Measurements from ENCODE around the gene MOGAT1.
"Not testable (repeated sequence)": the region's sequence is repeated elsewhere in the genome, so short reads cannot be mapped to it uniquely, and the experiment has no call there.

Gene MOGAT1

DNA sequence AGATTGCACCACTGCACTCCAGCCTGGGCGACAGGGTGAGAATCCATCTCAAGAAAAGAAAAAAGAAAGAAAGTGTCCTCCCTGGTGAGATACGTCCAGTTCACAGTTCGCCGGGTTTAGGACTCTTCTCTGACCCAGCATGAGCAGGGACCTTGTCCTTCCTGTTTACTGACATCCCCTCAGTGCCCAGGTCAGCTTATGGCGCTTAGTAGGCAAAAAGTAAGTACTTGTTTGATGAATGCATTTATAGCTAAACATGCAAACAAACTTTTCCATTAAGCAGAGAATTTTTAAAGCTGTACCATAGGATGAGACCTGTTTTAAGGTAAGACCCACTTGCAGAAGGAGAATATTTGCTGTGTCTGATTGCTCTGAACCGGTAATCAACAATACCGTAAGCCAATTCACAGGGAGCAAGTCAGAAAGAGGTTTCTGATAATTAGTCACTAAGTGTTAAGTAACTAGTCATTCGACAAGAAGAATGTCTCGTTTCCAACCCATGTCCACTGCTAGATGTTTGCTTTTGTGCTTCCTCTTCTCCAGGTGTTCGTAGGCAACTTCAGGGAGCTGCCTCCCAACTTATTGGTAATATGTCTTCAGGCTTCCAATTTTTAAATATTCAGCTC is 40.0 kb downstream of the MOGAT1 start:
- ATAC-seq, result no peak

DNA sequence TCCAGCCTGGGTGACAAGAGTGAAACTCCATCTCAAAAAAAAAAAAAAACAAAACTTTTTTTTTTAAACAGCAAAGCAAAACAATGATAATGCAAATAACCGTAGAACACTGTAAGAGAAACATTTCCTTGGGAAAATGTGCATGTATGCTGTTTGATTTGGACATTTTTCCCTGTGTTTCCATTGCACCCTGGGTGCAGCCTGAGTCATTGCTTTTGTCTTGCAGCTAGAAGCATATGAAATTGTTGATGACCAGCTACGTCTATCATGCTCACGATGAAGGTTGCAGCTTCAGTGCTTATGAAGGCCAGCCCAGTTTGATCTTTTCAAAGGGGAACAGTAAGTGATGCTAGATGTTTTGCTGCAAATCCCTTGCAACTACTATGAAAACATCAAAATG is 41.5 kb downstream of the MOGAT1 start:
- ATAC-seq, result no peak

DNA sequence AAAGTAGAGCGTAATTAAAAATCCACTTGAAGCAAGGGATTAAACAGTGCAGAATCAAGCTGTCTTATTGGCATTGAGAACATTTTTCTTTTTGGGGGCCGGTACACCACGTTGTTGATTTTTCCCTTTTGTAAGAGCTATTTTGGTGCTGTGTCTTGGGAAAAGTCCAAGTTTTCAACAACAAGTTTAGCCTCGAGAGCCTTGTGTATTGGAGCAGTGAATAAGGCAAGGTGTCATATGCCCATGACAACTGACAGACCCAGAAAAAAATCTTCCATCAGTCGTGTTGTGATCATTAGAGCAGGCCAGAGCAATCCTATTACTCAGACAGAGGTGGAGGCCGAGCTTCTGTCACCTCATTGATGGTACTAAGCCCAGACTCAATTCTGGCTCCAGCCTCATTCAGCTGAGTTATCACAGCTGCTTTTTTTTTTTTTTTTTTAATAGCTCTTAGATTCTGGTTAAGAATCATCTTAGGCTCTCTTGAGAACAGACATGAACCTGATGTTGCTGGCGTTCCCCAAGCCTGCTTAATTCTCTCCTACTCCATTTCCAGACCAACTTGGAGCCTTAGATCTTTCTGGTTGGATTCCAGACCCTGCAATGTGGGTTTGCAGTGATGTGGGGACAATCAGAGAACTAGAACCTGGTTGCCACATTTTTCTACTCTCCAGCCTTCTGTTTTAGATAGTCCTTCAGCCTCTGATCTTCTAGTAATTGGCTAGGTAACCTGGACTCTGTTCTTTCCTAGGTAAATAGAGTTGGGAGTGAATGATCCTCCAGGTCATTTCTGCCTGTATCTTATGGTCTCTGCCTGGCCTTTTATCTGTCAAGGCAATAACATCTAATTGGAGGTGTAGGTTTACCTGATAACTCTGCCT is 43.1 kb downstream of the MOGAT1 start:
- ATAC-seq, result no peak

DNA sequence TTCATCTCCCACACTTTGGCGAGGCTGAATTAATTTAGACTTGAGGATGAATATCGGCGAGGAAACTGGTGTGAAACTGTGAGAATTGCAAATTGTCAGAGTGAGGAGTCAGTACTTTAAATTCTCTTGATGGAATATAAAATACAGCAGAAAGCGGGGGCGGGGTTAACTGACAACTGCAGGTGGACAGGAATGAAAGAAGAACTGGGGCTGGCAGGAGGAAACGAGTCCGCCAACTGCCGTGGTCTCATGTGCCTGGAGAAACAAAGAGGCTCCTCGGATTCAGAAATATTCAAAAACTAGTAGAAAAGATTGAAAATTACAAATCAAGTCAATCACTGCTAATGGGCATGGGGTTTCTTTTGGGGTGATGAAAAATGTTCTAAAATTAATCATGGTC is 44.3 kb downstream of the MOGAT1 start:
- ATAC-seq, result no peak

DNA sequence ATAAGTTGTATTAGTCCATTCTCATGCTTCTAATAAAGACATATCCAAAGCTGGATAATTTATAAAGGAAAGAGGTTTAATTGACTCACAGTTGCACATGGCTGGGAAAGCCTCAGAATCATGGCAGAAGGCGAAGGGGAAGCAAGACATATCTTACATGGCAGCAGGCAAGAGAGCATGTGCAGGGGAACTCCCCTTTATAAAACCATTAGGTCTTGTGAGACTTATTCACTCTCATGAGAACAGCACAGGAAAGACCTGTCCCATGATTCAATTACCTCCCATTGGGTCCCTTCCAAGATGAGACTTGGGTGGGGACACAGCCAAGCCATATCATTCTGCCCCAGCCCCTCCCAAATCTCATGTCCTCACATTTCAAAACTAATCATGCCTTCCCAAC is 48.3 kb downstream of the MOGAT1 start:
- not testable (repeated sequence) for ATAC-seq

DNA sequence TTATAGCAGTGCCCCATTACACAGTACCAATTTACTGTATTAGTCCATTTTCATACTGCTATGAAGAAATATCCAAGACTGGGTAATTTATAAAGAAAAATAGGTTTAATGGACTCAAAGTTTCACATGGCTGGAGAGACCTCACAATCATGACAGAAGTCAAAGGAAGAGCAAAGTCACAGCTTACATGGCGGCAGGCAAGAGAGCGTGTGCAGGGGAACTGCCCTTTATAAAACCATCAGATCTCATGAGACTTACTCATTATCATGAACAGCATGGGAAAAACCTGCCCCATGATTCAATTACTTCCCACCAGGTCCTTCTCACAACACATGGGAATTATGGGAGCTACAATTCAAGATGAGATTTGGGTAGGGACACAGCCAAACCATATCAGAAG is 50.1 kb downstream of the MOGAT1 start:
- not testable (repeated sequence) for ATAC-seq

DNA sequence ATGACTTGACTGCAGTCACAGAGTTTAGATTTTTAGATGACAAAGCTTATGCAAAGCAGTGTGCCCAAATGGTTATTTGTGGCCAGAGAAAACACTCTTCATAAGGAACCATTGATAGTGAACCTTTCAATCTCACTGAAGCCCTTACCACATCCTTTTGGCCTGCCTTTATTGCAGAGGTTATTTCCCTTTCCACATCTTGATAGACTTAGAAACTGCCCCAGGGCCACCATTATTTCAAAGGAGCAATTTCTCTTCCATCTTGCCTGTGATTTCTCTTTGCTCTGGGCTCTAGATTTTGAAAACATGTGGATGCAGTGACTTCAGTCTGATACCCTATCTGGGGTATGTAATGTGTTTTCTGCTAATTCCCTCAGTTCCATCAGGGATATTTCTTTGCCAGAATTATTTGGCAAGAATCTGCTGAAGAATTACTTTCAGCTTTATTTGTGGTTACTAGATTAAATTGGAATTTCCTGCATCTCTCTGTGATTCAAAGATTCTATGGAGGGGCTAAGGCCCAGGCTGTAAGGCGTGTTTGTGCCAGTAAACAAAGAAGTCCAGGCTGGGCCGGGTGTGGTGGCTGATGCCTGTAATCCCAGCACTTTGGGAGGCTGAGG is 51.0 kb downstream of the MOGAT1 start:
- ATAC-seq, result no peak

DNA sequence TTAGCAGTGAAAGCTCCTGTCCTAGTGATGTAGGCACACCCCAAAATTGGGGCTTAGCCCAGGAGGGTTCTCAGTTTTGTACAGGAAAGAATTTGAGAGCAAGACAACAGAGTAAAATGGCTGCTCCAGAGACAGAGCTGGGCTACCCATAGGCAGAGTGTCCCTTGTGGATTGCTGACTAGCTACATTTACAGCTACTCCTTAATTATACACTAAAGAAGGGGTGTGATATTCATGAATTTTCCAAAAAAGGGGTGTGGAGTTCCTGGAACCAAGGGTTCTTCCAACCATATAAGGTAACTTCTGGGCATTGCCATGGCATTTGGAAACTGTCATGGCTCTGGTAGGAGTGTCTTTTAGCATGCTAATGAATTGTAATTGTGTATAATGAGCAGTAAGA is 52.8 kb downstream of the MOGAT1 start:
- ATAC-seq, result no peak

DNA sequence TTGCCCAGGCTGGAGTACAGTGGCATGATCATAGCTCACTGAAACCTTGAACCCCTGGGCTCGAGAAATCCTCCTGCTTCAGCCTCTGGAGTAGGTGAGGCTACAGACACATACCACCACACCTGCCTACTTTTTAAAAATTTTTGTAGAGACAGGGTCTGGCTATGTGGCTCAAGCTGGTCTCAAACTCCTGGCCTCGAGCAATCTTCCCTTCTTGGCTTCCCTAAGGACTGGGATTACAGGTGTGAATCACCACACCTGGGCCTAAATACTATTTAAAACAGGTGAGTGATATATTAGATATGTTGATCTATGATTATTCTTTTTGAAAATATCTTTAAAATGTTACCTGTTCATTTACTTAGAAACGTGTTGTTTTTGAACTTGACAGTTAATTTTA is 57.2 kb downstream of the MOGAT1 start:
- ATAC-seq, result no peak

DNA sequence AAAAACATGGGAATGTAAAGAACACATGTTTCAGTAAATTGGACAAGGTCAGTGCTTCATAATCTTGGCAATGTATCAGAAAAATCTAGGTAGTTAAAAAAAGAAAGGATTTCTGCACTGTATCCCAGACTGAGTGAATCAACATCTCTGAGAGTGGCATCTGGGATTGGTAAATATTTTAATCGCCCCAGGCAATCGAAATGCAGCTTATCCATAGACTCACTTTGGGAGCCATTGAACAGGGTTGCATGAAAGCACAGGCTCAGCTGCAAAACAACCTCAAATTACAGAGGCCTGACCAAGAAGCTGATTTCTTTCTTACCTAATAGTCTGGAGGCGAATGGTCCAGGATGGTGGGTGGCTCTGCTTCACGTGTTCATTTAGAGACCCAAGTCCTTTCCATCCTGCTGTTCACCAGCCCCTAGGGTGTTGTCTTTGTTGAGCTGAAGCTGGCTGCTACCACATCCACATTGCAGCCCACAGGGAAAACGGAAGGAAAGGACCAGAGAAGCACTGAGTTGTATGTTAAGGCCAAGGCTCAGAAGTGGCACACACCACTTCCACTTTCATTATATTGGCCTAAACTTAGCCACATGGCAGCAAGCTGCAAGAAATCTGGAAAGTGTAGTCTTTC is 59.0 kb downstream of the MOGAT1 start:
- no peak for ATAC-seq

DNA sequence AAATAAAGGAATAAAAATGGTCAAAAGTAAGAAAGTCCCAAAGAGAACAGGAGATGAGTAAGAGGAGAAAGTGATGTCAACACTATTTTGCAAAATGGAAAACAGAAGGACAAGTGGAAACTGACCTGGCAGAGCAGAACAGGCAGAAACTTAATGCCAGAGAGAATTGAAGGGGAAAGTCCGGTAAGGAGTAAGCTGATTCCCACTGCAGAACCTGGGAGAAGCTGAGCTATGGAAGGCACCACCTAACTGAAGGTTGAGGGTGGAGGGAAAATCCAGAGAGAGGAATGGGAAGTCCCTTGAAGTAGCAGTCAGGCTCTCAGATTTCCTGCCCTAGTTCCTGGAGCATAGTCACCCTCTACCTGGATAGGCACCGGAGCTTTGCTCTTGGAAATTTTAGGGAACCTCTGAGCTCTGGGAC is 59.8 kb downstream of the MOGAT1 start:
- no peak for ATAC-seq

DNA sequence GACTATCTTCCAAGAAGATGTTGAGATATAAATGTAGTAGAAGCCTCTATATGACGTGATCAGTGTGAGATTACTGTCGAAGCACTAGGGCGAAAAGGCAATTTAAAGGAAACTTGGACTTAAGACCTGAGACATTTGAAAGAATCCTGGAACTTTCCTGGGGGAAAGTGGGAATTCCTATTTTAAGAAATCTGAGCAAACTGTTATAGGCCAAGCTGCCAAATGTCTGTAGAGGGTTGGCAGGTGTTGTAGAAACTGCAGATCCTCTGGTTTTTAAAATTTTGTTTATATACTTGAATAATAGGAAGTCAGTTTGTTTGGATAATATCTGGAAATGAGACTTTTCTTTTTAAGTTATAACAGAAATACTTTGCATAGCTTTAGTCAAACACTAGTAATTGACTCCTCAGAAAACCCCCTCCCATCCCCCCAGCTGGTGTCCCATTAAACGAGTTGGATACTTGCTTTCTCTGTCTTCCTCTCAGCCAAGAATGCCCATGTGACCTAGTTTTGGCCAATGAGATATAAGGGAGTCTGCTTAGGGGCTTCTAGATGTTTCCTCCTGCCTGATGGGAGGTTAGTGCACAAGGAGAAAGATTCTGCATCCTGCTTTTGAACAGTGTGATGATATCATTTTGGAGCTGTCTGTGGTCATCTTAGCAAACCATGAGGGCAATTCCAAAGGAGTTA is 61.2 kb downstream of the MOGAT1 start:
- ATAC-seq, result no peak

DNA sequence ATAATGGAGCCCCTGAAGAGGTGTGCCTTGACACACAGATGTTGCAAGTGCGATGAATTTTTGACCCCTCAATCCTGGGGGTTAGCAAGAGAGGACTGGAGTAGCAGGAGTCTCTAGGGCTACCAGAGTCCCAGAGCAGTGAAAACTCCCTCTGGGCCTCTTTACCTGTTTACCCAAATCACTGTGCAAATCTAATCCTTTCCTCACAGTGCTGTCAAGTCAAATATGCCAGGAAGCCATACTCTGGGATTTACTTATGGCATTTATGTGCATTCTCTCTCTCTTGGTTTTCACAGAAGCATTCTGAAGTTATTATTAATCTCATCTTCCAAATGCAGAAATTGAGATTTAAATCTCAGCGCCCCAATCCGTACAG is 62.0 kb downstream of the MOGAT1 start:
- ATAC-seq, result no peak

DNA sequence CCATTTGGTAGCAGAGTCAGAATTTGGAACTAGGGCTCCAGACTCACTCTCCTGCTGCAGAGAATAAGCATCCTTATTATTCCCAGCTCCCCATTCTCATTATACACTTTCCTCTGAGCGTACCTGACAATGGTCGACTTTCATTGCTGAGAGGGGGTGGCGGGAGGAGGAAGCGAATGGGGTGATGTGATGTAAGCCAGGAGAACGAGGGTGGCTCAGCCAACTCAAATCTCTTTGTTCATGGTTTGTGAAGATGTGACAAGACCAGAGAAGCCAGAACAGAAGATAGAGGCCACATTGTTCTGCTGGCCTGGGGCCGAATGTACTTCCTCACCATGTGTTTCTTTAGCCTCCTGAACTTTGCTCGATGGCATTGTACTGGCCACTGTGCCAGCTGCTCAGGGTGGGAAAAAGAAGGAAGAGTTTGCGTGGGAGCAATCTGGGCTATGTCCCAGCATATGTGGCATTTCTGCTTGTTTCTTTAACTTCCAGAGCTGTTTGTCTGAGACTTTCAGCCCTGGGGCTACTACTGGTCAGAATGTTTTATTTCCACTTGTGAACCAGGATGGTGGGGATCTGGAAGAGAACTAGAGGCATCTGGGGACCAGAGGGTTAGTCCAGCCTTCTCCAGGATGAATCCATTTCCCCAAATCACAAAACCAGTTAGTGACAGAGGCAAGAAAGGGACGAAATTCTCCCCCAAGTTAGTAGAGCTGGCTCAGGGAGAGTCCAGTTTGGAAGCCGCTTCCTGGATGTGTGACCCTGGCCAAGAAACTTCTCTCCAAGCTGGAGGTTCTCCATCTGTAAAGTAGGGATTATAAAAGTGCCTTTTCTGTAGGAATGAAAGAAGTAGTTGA is 62.6 kb downstream of the MOGAT1 start:
- no peak for ATAC-seq

DNA sequence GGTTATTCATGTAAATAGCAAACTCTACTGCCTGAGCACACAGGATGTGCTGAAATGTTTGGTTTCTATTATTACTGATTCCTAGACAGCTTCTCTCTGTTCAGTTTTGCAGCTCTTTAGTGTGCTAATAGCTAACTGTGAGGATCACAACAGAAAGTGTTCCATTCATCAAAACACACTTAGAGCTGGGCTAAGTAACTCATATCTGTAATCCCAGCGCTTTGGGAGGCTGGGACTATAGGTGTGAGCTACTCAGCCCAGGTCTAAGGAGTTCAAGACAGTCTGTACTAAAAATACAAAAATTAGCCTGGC is 63.2 kb downstream of the MOGAT1 start:
- no peak for ATAC-seq

DNA sequence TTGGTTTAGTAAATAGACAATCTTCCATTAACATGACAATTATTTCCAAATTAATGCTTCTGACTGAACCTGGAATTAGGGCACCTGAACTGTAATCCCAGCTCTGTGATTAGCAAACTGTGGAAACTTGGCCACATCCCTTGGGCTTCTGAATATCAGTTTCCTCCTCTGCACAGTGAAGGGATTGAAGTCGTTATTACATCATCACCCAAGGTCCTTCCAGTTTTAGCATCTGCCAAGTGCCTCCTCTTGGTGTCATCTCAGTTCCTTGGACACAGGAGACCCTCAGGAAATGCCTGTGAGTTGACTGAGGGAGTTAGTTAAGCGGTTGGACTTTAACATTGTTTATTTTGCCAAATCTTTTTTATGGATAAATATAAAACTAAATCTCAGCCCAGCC is 64.8 kb downstream of the MOGAT1 start:
- ATAC-seq, result no peak

DNA sequence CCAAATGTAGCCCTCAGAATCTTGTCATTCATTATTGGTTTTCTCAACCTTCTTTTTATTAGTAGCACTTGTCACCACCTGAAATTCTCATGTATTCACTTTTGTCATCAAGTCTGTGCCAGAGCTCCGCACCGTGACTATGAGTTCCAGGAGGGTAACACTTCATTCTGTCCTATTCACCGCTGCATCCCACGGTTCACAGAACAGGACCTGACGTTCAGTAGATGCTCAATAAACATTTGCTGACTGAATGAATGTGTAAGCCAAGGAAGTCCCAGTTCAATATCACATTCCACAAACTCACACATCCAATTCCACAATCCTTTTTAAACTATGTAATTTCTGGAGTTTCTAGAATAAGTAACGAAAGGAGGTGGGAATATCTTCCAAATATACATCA is 65.5 kb downstream of the MOGAT1 start:
- ATAC-seq, result no peak

DNA sequence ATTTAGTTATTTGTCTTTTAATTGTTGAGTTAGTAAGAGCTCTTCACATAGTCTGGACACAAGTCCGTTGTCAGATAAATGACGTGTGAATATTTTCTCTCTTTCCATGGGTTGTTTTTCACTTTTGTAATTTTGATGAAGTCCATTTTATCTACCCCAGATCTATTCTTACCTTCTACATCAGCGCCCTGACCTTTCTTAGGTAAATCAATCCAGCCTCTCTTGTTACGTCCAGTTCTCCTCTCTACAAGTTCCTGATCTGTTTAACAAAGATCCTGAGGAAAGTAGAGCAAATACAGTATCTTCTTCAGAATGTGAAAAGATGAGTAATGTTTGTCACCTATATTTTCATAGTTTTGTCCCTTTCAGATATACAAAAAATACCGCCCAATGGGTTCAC is 66.9 kb downstream of the MOGAT1 start:
- no peak for ATAC-seq

DNA sequence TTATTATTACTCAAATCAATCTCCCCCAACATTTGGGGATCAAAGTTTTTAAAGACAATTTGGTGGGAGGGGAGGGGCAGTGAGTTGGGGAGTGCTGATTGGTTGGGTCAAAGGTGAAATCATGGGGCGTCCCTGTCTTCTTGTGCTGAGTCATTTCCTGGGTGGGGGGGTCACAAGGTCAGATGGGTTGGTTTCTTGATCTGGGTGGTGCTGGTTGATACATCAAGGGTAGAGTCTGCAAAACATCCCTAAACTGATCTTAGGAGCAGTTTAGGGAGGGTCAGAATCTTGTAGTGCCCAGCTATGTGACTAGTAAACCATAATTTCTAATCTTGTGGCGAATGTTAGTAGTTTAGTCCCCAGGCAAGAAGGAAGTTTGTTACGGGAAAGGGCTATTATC is 67.4 kb downstream of the MOGAT1 start:
- ATAC-seq, result no peak

DNA sequence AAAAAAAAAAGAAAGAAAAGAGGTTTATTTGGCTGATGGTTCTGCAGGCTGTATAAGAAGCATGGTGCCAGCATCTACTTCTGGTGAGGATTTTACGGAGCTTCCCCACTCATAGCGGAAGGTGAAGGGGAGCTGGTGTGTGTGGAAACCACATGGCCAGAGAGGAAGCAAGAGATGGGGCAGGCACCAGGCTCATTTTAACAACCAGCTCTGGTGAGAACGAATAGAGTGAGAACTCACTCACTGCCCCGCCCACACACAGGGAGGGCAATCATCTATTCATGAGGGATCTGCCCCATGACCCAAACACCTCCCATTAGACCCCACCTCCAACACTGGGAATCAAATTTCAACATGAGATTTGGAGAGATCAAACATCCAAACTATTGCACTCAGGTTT is 68.5 kb downstream of the MOGAT1 start:
- ATAC-seq, result no peak

DNA sequence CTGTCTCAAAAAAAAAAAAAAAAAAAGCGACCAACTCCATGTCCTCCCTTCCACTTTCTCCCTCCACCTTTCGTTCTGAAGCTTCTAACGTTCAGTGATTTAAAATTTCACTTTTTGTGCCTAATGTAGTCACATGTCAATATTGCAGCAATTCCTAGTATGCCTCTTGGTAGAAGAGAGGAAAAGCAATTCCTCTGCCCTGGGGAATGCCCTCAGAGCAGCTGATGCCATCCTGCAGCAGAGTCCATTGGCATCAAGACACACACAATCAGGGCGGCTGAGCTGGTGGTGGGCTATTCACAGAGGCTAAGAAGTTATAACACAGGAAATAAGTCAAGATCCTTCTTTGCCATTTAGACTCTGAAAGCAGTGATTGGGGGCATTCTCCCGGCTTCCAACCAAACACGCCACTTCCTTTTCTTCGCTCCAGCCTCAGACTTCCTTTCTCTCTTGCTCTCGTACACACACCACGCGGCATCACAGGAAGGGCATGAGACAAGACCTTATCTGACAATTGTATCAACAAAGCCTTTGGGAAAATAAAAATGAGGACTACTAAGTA is 71.9 kb downstream of the MOGAT1 start:
- no peak for ATAC-seq
